Upper lobe of left lung (tissue), 4 donors: Measurements from ENCODE around the gene HIVEP2.

Source experiments
- EP300 ChIP-seq, 4 donors: sonication (generic); formaldehyde crosslinking; IDR thresholded peaks; one replicate each; pipeline ENCODE4 v1.5.1; 2017; ENCODE audit warnings: antibody characterized with exemption in 4 of 4, control low read depth in 2 of 4
- POLR2A ChIP-seq, 4 donors: fragments of 450-650 bp; IDR thresholded peaks; one replicate each; pipeline ENCODE4 v1.5.1; 2016 to 2017; ENCODE audit warnings: antibody characterized with exemption in 4 of 4, mild to moderate bottlenecking in 2 of 4
- POLR2AphosphoS5 ChIP-seq, 2 donors: sonication (generic); formaldehyde crosslinking; IDR thresholded peaks; one replicate each; pipeline ENCODE4 v1.5.1; 2017; ENCODE audit warnings: antibody characterized with exemption in 2 of 2
- TF ChIP-seq, protein P1 (sequence below), 6 experiments: fragments of 450-650 bp in 4 of 6; fragments of 200-600 bp in 2 of 6; sonication (generic) in 2 of 6; IDR thresholded peaks; one replicate each; pipeline ENCODE4 v1.5.1; 2016 to 2019; ENCODE audit warnings: antibody characterized with exemption in 6 of 6

DNA sequence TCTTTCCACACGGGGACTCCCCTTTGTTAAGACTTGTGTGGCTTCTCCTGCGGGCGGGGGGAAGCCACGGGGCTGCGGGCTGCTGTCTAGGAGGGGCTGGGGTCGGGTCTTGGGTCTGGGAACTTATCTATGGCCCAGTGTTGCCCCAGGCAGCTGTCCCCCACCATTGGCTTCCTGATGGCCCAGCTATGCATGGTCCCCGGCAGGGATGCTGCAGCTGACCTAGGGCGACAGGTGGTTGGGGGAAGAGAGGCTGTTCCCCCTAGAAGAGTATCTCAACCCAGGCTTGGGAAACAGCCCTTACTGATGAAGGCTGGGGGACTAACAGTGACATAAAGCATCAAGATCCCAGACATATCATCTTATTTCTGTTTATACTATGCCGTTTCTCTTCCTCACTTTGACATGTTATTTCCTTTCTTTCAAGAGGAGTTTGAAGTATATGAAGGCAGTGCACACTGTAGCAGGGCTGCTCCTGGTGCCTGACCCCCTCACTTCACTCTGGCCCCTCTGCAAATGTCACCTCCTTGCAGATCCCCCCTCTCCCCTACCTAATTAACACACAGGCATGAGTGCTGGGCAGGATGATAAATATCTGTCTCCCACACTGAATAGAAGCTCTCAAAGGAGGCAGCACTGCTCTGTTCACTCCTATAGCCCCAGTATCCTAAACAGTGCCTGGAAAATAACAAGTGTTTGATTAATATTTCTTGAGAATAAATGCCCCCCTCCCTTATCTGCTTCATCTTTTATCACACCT lies 87.0 kb downstream of the HIVEP2 start:
- TF ChIP-seq POLR2A (IDR thresholded peaks at IDR 0.05) (no peak), EP300 (IDR thresholded peaks at IDR 0.05) (no peak), POLR2AphosphoS5 (IDR thresholded peaks at IDR 0.05) (no peak)
- TF ChIP-seq, protein P1, sequence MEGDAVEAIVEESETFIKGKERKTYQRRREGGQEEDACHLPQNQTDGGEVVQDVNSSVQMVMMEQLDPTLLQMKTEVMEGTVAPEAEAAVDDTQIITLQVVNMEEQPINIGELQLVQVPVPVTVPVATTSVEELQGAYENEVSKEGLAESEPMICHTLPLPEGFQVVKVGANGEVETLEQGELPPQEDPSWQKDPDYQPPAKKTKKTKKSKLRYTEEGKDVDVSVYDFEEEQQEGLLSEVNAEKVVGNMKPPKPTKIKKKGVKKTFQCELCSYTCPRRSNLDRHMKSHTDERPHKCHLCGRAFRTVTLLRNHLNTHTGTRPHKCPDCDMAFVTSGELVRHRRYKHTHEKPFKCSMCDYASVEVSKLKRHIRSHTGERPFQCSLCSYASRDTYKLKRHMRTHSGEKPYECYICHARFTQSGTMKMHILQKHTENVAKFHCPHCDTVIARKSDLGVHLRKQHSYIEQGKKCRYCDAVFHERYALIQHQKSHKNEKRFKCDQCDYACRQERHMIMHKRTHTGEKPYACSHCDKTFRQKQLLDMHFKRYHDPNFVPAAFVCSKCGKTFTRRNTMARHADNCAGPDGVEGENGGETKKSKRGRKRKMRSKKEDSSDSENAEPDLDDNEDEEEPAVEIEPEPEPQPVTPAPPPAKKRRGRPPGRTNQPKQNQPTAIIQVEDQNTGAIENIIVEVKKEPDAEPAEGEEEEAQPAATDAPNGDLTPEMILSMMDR (IDR thresholded peaks at IDR 0.05): no peak
